GM21526 (cell line): ENCODE measurements around the gene SAPCD2.
"Not testable (repeated sequence)": the region's sequence is repeated elsewhere in the genome, so short reads cannot be mapped to it uniquely, and the experiment has no call there.

Source experiments
- ATAC-seq: cut with Tn5 transposase; IDR thresholded peaks from one replicate; pipeline ENCODE4 v1.9.1; 2021; ENCODE audit warnings: moderate library complexity; ENCODE audit not compliant: unreplicated experiment, low FRiP score

The SAPCD2 gene

GRCh38 chr9:137070201-137070905 lies at the start of gene SAPCD2:
TSS of gene SAPCD2 (minus strand) at chr9:137070557. CDS start at chr9:137070460, 97 bp downstream.
- ATAC-seq, result peak; percentile 71

- ATAC-seq, result not testable (repeated sequence)
These were observed 47.8 kb upstream of the SAPCD2 start for GRCh38 chr9:137118092-137118603.

GRCh38 chr9:137117269-137117731 lies 46.9 kb upstream of the SAPCD2 start:
- ATAC-seq, result no peak

GRCh38 chr9:137116728-137117127 lies 46.4 kb upstream of the SAPCD2 start:
- ATAC-seq, result no peak

- no peak for ATAC-seq
These were observed 45.7 kb upstream of the SAPCD2 start for GRCh38 chr9:137116027-137116507.

- ATAC-seq, result no peak
These were observed 45.2 kb upstream of the SAPCD2 start for GRCh38 chr9:137115394-137116026.

- peak; percentile 47 for ATAC-seq
These were observed 44.4 kb upstream of the SAPCD2 start, which contains the start of gene DPP7 for GRCh38 chr9:137114613-137115393. TSS of gene DPP7 (minus strand) at chr9:137114733. CDS start at chr9:137114713, 20 bp downstream.

GRCh38 chr9:137114220-137114612 lies 43.9 kb upstream of the SAPCD2 start:
- ATAC-seq, result no peak

- no peak for ATAC-seq
These were observed 43.2 kb upstream of the SAPCD2 start for GRCh38 chr9:137113385-137114159.

GRCh38 chr9:137112564-137113384 lies 42.4 kb upstream of the SAPCD2 start:
- no peak for ATAC-seq

GRCh38 chr9:137111788-137112563 lies 41.6 kb upstream of the SAPCD2 start:
- ATAC-seq, result no peak

- ATAC-seq, result no peak
These were observed 40.8 kb upstream of the SAPCD2 start for GRCh38 chr9:137110911-137111787.

GRCh38 chr9:137110147-137110910 lies 40.0 kb upstream of the SAPCD2 start:
- no peak for ATAC-seq

GRCh38 chr9:137109250-137110146 lies 39.1 kb upstream of the SAPCD2 start:
- no peak for ATAC-seq

GRCh38 chr9:137108608-137109249 lies 38.4 kb upstream of the SAPCD2 start:
- no peak for ATAC-seq
